A549 (cell line): ENCODE data around the gene KIF1B.

Experiments
- CTCF ChIP-seq: fragments of >200 bp; sonication (Bioruptor Twin); formaldehyde crosslinking; IDR thresholded peaks from 3 replicates; pipeline ENCODE4 v1.5.1; 2016
- ESRRA ChIP-seq: fragments of 150-350 bp; IDR thresholded peaks from 2 replicates; pipeline ENCODE4 v1.6.1; 2014; ENCODE audit warnings: mild to moderate bottlenecking, low read length, borderline replicate concordance
- KDM5A ChIP-seq: fragments of 200-600 bp; sonication (generic); IDR thresholded peaks from 2 replicates; pipeline ENCODE4 v1.6.1; 2016; ENCODE audit warnings: antibody characterized with exemption, mild to moderate bottlenecking
- MAX ChIP-seq: IDR thresholded peaks from 2 replicates; pipeline ENCODE4 v1.6.1; 2012
- MYC ChIP-seq: IDR thresholded peaks from 2 replicates; pipeline ENCODE4 v1.6.1; 2012; ENCODE audit warnings: mild to moderate bottlenecking, inconsistent platforms, low read length, improper control_type of control experiment, borderline replicate concordance
- POLR2A ChIP-seq: IDR thresholded peaks from 2 replicates; pipeline ENCODE4 v1.6.1; 2012; ENCODE audit warnings: mild to moderate bottlenecking, low read length
- POLR2AphosphoS2 ChIP-seq: conservative IDR thresholded peaks from 2 replicates; pipeline ENCODE4 v1.6.1; 2012; ENCODE audit warnings: low read length, improper control_type of control experiment, inconsistent platforms
- REST ChIP-seq: fragments of 200-600 bp; sonication (generic); IDR thresholded peaks from 2 replicates; pipeline ENCODE4 v1.6.1; 2016; ENCODE audit warnings: antibody characterized with exemption, mild to moderate bottlenecking, moderate library complexity
- SMC3 ChIP-seq: fragments of >200 bp; sonication (Bioruptor Twin); formaldehyde crosslinking; IDR thresholded peaks from 3 replicates; pipeline ENCODE4 v1.6.1; 2018; ENCODE audit warnings: inconsistent platforms

- TF ChIP-seq MAX (no peak), CTCF (no peak), SMC3 (no peak), REST (no peak), ESRRA (no peak), KDM5A (no peak), POLR2AphosphoS2 (no peak), MYC (no peak), POLR2A (no peak)
Observed at GRCh38 chr1:10389271-10389973, 179.1 kb downstream of the KIF1B start.
